Prostate gland (tissue), 2 donors: ENCODE measurements around the gene ZNF638. TPM values are rescaled to one million over a fixed set of nuclear protein-coding genes. Genes with fewer than 3 reads are reported as not detected.

Experiments used
- DNase-seq: peaks from one replicate; pipeline ENCODE4 v3.0.0-alpha.2; 2019; ENCODE audit warnings: low spot score
- H3K27ac ChIP-seq, 2 donors: fragments of 200-600 bp; sonication (generic); 2 replicates each; pipeline ENCODE4 v1.5.1; 2017 to 2019
- H3K27me3 ChIP-seq: fragments of 200-600 bp; sonication (generic); replicated peaks from 2 replicates; pipeline ENCODE4 v1.5.1; 2019; ENCODE audit not compliant: insufficient read depth
- H3K36me3 ChIP-seq, 2 donors: fragments of 200-600 bp; sonication (generic); 1 replicate in 1 of 2; 2 replicates in 1 of 2; pipeline versions ENCODE4 v1.5.1 to v1.8.1; 2017 to 2019
- H3K4me1 ChIP-seq: fragments of 200-600 bp; sonication (generic); replicated peaks from 2 replicates; pipeline ENCODE4 v1.5.1; 2019
- H3K4me3 ChIP-seq, 2 donors: fragments of 200-600 bp; sonication (generic); 2 replicates each; pipeline ENCODE4 v1.5.1; 2017 to 2019
- H3K9me3 ChIP-seq: fragments of 200-600 bp; sonication (generic); 2 replicates; pipeline ENCODE4 v1.5.1; 2017
- CTCF ChIP-seq, 4 experiments: fragments of 200-600 bp in 2 of 4; fragments of 450-650 bp in 2 of 4; sonication (generic) in 2 of 4; IDR thresholded peaks; 1 replicate in 3 of 4; 2 replicates in 1 of 4; pipeline ENCODE4 v1.5.1; 2016 to 2019; ENCODE audit warnings: antibody characterized with exemption in 4 of 4, mild to moderate bottlenecking in 2 of 4, moderate library complexity in 2 of 4
- POLR2A ChIP-seq: fragments of 450-650 bp; IDR thresholded peaks from one replicate; pipeline ENCODE4 v1.6.1; 2016; ENCODE audit warnings: antibody characterized with exemption, mild to moderate bottlenecking
- POLR2AphosphoS5 ChIP-seq: sonication (generic); formaldehyde crosslinking; IDR thresholded peaks from one replicate; pipeline ENCODE4 v1.6.1; 2017; ENCODE audit warnings: antibody characterized with exemption
- WGBS: methylation state at CpG from one replicate; pipeline ENCODE4 v1.1.5; 2018; 5-methylcytosine and 5-hydroxymethylcytosine counted together
- intact Hi-C: fragments of 100-400 bp; cut with DNase I; formaldehyde crosslinking; loops from one replicate; pipeline ENCODE4 v1.14.2; 2022
- total RNA-seq, 2 donors: library from RNA; depleted of rRNA; stranded (reverse); fragments of >200 nt; gene quantifications; one replicate each; pipeline ENCODE4 v1.1.0, GENCODE V29; 2016

Gene ZNF638
- total RNA-seq, 2 donors from 2014 or later, result 137 to 164 TPM

GRCh38 chr2:71466301-71467179, 135.0 kb downstream of the ZNF638 start:
- no peaks in the 10 kb centered on the region for H3K36me3 ChIP-seq
- peak overlapping the region; percentile 41 to 43 for H3K4me3 ChIP-seq
- no peak for TF ChIP-seq POLR2AphosphoS5
- TF ChIP-seq POLR2A, result no peak
- no peak for TF ChIP-seq CTCF (IDR thresholded peaks at IDR 0.05)
- H3K27ac ChIP-seq, result peak overlapping the region in 1 of 2 donors; percentile 26
- no peak for DNase-seq
- 3% methylated on average over 45 of the region's 78 CpGs for WGBS
- H3K4me1 ChIP-seq, result no peaks in the 10 kb centered on the region
- intact Hi-C loops, result no loop called here
- no peaks in the 10 kb centered on the region for H3K9me3 ChIP-seq
- no peaks in the 10 kb centered on the region for H3K27me3 ChIP-seq

- no peak overlapping the region for H3K27ac ChIP-seq
- H3K36me3 ChIP-seq, result no peaks in the 10 kb centered on the region
- intact Hi-C loops, result no loop called here
- peak overlapping the region; percentile 41 to 43 for H3K4me3 ChIP-seq
- no peaks in the 10 kb centered on the region for H3K4me1 ChIP-seq
- no peaks in the 10 kb centered on the region for H3K9me3 ChIP-seq
- DNase-seq, result no peak
- TF ChIP-seq CTCF (IDR thresholded peaks at IDR 0.05) (no peak), POLR2AphosphoS5 (no peak), POLR2A (no peak)
- H3K27me3 ChIP-seq, result no peaks in the 10 kb centered on the region
- WGBS, result 19% methylated on average over 7 of the region's 7 CpGs
Observed at GRCh38 chr2:71467180-71467815, 135.7 kb downstream of the ZNF638 start.

- Histone ChIP-seq H3K4me1 (no peaks in the 10 kb centered on the region), H3K27me3 (no peaks in the 10 kb centered on the region), H3K4me3 (no peak overlapping the region), H3K27ac (no peak overlapping the region), H3K36me3 (no peaks in the 10 kb centered on the region), H3K9me3 (no peaks in the 10 kb centered on the region)
- intact Hi-C loops, result no loop called here
- DNase-seq, result no peak
- TF ChIP-seq CTCF (IDR thresholded peaks at IDR 0.05), result no peak
- no peak for TF ChIP-seq POLR2AphosphoS5
- no peak for TF ChIP-seq POLR2A
- 74% methylated on average over 11 of the region's 11 CpGs for WGBS
Observed at GRCh38 chr2:71468279-71469015, 136.9 kb downstream of the ZNF638 start.

GRCh38 chr2:71469403-71470398, 138.1 kb downstream of the ZNF638 start:
- Histone ChIP-seq H3K9me3 (no peaks in the 10 kb centered on the region), H3K27ac (no peak overlapping the region), H3K4me3 (no peak overlapping the region), H3K4me1 (no peaks in the 10 kb centered on the region), H3K27me3 (no peaks in the 10 kb centered on the region), H3K36me3 (no peaks in the 10 kb centered on the region)
- intact Hi-C loops, result no loop called here
- no peak for DNase-seq
- 71% methylated on average over 8 of the region's 8 CpGs for WGBS
- no peak for TF ChIP-seq POLR2AphosphoS5
- TF ChIP-seq CTCF (IDR thresholded peaks at IDR 0.05), result no peak
- no peak for TF ChIP-seq POLR2A
